Endothelial cell of umbilical vein (primary cell): ENCODE results near the gene TSSK6. TPM values are rescaled to one million over a fixed set of nuclear protein-coding genes. Genes with fewer than 3 reads are reported as not detected.

Experiments
- BruUV-seq: library from RNA; stranded (reverse); fragments of 400-500 nt; replicated peaks from 2 replicates; lab custom pipeline; 2021; lab: Mats Ljungman, UMichigan
- CTCF ChIA-PET: fragments of 300-600, 350-600 bp; sonication (Branson Sonifier 250); formaldehyde crosslinking; loops from one replicate; lab custom pipeline; 2021; ENCODE audit warnings: antibody characterized with exemption, inconsistent platforms; lab: Charles Lee
- POLR2A ChIA-PET: fragments of 300-600, 350-600 bp; sonication (Branson Sonifier 250); formaldehyde crosslinking; loops from one replicate; lab custom pipeline; 2021; ENCODE audit warnings: antibody characterized with exemption, inconsistent platforms; lab: Charles Lee
- DNase-seq: peaks from one replicate; pipeline ENCODE4 v3.0.0-alpha.2; 2011; ENCODE audit warnings: low read depth, low spot score
- FAIRE-seq: peaks from 2 replicates; lab custom pipeline; 2011; peaks lifted over from hg19 to GRCh38; lab: Jason Lieb, UNC
- H2AFZ ChIP-seq: 2 replicates; pipeline ENCODE4 v1.6.0; 2012; ENCODE audit warnings: low read depth, low read length, control low read depth, inconsistent platforms
- H3K27ac ChIP-seq: 2 replicates; pipeline ENCODE4 v1.5.1; 2011; ENCODE audit warnings: low read depth, mild to moderate bottlenecking, control low read depth, low read length, moderate library complexity; ENCODE audit not compliant: insufficient read depth
- H3K27me3 ChIP-seq, 2 experiments: 2 replicates each; pipeline versions ENCODE4 v1.6.0 to v1.6.1; 2011; ENCODE audit warnings: low read length in 2 of 2, mixed read lengths in 1 of 2; ENCODE audit not compliant: control insufficient read depth in 2 of 2, insufficient read depth in 2 of 2
- H3K36me3 ChIP-seq, 2 experiments: 2 replicates in 1 of 2; 3 replicates in 1 of 2; pipeline ENCODE4 v1.5.1; 2011; ENCODE audit warnings: low read length in 2 of 2, mild to moderate bottlenecking in 1 of 2, moderate library complexity in 1 of 2; ENCODE audit not compliant: control insufficient read depth in 2 of 2, insufficient read depth in 2 of 2; ENCODE audit errors: extremely low read depth in 1 of 2
- H3K4me1 ChIP-seq: 3 replicates; pipeline ENCODE4 v1.5.1; 2011; ENCODE audit warnings: mild to moderate bottlenecking, low read length; ENCODE audit not compliant: control insufficient read depth, insufficient read depth; ENCODE audit errors: extremely low read depth
- H3K4me2 ChIP-seq: 2 replicates; pipeline ENCODE4 v1.6.1; 2011; ENCODE audit warnings: low read length, control low read depth, mixed read lengths; ENCODE audit not compliant: insufficient read depth
- H3K4me3 ChIP-seq, 3 experiments: fragments of 200-600 bp in 1 of 3; sonication (generic), shearing (Covaris generic) in 1 of 3; replicated peaks in 1 of 3; 2 replicates each; pipeline ENCODE4 v1.5.1; 2011 to 2016; ENCODE audit warnings: control low read depth in 3 of 3, low read length in 3 of 3, mild to moderate bottlenecking in 2 of 3, inconsistent platforms in 1 of 3, low read depth in 1 of 3, moderate library complexity in 1 of 3; ENCODE audit not compliant: insufficient read depth in 1 of 3
- H3K79me2 ChIP-seq: 2 replicates; pipeline ENCODE4 v1.6.0; 2012; ENCODE audit warnings: low read length, inconsistent platforms; ENCODE audit not compliant: control insufficient read depth, insufficient read depth
- H3K9ac ChIP-seq: replicated peaks from 2 replicates; pipeline ENCODE3; 2011; ENCODE audit warnings: low read length, control low read depth; ENCODE audit not compliant: insufficient read depth; ENCODE audit errors: extremely low read depth
- H3K9me1 ChIP-seq: replicated peaks from 3 replicates; pipeline ENCODE4 v1.6.0; 2011; ENCODE audit warnings: mild to moderate bottlenecking, low read length; ENCODE audit not compliant: control insufficient read depth, insufficient read depth; ENCODE audit errors: extremely low read depth
- H3K9me3 ChIP-seq: replicated peaks from 2 replicates; pipeline ENCODE4 v1.5.1; 2012; ENCODE audit warnings: low read length, inconsistent platforms; ENCODE audit not compliant: control insufficient read depth, insufficient read depth
- H4K20me1 ChIP-seq: replicated peaks from 2 replicates; pipeline ENCODE3; 2011; ENCODE audit warnings: mild to moderate bottlenecking, low read length; ENCODE audit not compliant: control insufficient read depth, insufficient read depth; ENCODE audit errors: extremely low read depth
- CTCF ChIP-seq, 2 donors: IDR thresholded peaks; 1 replicate in 1 of 2; 2 replicates in 1 of 2; pipeline ENCODE4 v1.5.1; 2011; ENCODE audit warnings: low read length in 2 of 2, mild to moderate bottlenecking in 2 of 2, moderate library complexity in 2 of 2, control low read depth in 1 of 2, inconsistent platforms in 1 of 2, low read depth in 1 of 2; ENCODE audit not compliant: insufficient read depth in 1 of 2; ENCODE audit errors: extremely low read depth in 1 of 2
- EZH2 ChIP-seq: IDR thresholded peaks from 2 replicates; pipeline ENCODE4 v1.6.1; 2012; ENCODE audit warnings: borderline replicate concordance, low read depth, mild to moderate bottlenecking, moderate library complexity, low read length, inconsistent platforms; ENCODE audit not compliant: severe bottlenecking
- FOS ChIP-seq: IDR thresholded peaks from 2 replicates; pipeline ENCODE4 v1.6.1; 2011; ENCODE audit warnings: mild to moderate bottlenecking, low read length, moderate library complexity, borderline replicate concordance; ENCODE audit not compliant: insufficient read depth
- GATA2 ChIP-seq: IDR thresholded peaks from 2 replicates; pipeline ENCODE4 v1.7.0; 2011; ENCODE audit warnings: low read depth, mild to moderate bottlenecking, moderate library complexity, mixed read lengths, low read length; ENCODE audit not compliant: insufficient read length, insufficient read depth
- JUN ChIP-seq: IDR thresholded peaks from 2 replicates; pipeline ENCODE4 v1.6.1; 2011; ENCODE audit warnings: borderline replicate concordance, low read depth; ENCODE audit not compliant: insufficient read length, insufficient read depth
- MAX ChIP-seq: IDR thresholded peaks from 2 replicates; pipeline ENCODE4 v1.6.1; 2011; ENCODE audit not compliant: insufficient read depth, insufficient read length
- MYC ChIP-seq: IDR thresholded peaks from one replicate; pipeline ENCODE4 v1.6.1; 2011; ENCODE audit warnings: mild to moderate bottlenecking, low read depth, low read length
- POLR2A ChIP-seq: IDR thresholded peaks from 2 replicates; pipeline ENCODE4 v1.6.1; 2012; ENCODE audit warnings: low read depth, mild to moderate bottlenecking, control low read depth, low read length
- POLR2AphosphoS5 ChIP-seq: IDR thresholded peaks from 2 replicates; pipeline ENCODE4 v1.6.1; 2012; ENCODE audit warnings: low read depth, mild to moderate bottlenecking, control low read depth, low read length, moderate library complexity; ENCODE audit not compliant: insufficient read depth
- dilution Hi-C: fragments of 300-500 bp; cut with MboI; formaldehyde crosslinking; loops from one replicate; pipeline ENCODE4 v1.15.0; 2019; ENCODE audit warnings: low sequenced_read_pairs; ENCODE audit not compliant: extremely low pct_ligation_motif_present
- intact Hi-C: fragments of 100-400 bp; cut with micrococcal nuclease; formaldehyde crosslinking; loops from one replicate; pipeline ENCODE4 v1.10.0; 2022
- polyA plus RNA-seq, 4 experiments: library from polyadenylated mRNA; depleted of rRNA in 3 of 4; stranded (reverse) in 3 of 4; unstranded in 1 of 4; fragments of >200 nt; gene quantifications; 2 replicates each; pipeline versions ENCODE4 v1.2.1 to v1.2.3, GENCODE V29; 2011 to 2012; ENCODE audit warnings: missing spikeins in 1 of 4
- total RNA-seq: library from RNA; stranded (reverse); gene quantifications from 2 replicates; pipeline ENCODE4 v1.2.3, GENCODE V29; 2021

TSSK6 gene
- total and polyA plus RNA-seq, 2 donors (not counting 3 experiments of a cell fraction or from before 2014, with no cell fraction given), result 0.76 to 0.82 TPM

GRCh38 chr19:19501798-19502197 lies 13.6 kb downstream of the TSSK6 start:
- peaks cover 22 to 63% of the 10 kb centered on the region in 2 experiments for H3K36me3 ChIP-seq
- H3K9ac ChIP-seq, result no peak overlapping the region
- H3K27me3 ChIP-seq, result no peaks in the 10 kb centered on the region
- no peak overlapping the region for H2AFZ ChIP-seq
- H4K20me1 ChIP-seq, result no peaks in the 10 kb centered on the region
- no peak overlapping the region for H3K4me3 ChIP-seq
- H3K4me2 ChIP-seq, result no peak overlapping the region
- H3K9me1 ChIP-seq, result no peaks in the 10 kb centered on the region
- dilution Hi-C loops (no loop called here), intact Hi-C loops (no loop called here)
- no peak for TF ChIP-seq POLR2A
- no peak for TF ChIP-seq FOS
- no peak for TF ChIP-seq EZH2
- TF ChIP-seq MAX, result no peak
- TF ChIP-seq CTCF (IDR thresholded peaks at IDR 0.05; ENCODE audit: extremely low read depth in 1 of 2, insufficient read depth in 1 of 2, low read depth in 1 of 2, low read length in 2 of 2), result no peak
- no peak for TF ChIP-seq GATA2
- no peak for TF ChIP-seq JUN
- TF ChIP-seq POLR2AphosphoS5, result no peak
- no peak for TF ChIP-seq MYC
- no TSS peak for BruUV-seq
- no peak for DNase-seq
- H3K9me3 ChIP-seq, result no peaks in the 10 kb centered on the region
- CTCF ChIA-PET, result no interaction called here
- no peaks in the 10 kb centered on the region for H3K4me1 ChIP-seq
- POLR2A ChIA-PET, result no interaction called here
- FAIRE-seq, result no peak
- H3K27ac ChIP-seq, result no peak overlapping the region
- H3K79me2 ChIP-seq, result no peaks in the 10 kb centered on the region
